Peyer's patch (tissue), 4 donors: ENCODE results near the gene CEBPG.

Experiments used
- POLR2A ChIP-seq, 2 donors: fragments of 450-650 bp; IDR thresholded peaks; one replicate each; pipeline ENCODE4 v1.5.1; 2017; ENCODE audit warnings: antibody characterized with exemption in 2 of 2, mild to moderate bottlenecking in 2 of 2, moderate library complexity in 2 of 2
- TF ChIP-seq, protein P1 (sequence below), 6 experiments: fragments of 450-650 bp in 4 of 6; fragments of 200-600 bp in 2 of 6; sonication (generic) in 1 of 6; IDR thresholded peaks; one replicate each; pipeline ENCODE4 v1.5.1; 2017 to 2019; ENCODE audit warnings: antibody characterized with exemption in 6 of 6, mild to moderate bottlenecking in 3 of 6, moderate library complexity in 1 of 6

DNA sequence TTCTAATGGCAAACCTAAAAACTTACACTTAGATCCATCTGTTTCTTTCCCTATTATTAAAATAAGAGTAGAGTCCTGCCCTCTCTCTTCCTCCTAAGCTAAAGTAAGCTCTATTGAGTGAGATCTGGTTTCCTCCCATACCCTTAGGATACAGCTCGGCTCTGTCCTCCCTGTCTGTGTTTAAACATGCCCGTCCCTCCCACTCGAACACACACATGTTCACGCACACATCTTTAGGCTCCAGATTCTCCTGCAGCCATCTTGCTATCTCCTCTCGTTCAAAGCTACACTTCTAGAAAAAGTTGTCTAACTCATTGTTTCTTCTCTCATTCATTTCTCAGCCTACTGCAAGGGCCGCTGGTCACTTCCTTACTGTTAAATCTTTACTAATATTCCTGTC lies 15.1 kb upstream of the CEBPG start:
- TF ChIP-seq, protein P1, sequence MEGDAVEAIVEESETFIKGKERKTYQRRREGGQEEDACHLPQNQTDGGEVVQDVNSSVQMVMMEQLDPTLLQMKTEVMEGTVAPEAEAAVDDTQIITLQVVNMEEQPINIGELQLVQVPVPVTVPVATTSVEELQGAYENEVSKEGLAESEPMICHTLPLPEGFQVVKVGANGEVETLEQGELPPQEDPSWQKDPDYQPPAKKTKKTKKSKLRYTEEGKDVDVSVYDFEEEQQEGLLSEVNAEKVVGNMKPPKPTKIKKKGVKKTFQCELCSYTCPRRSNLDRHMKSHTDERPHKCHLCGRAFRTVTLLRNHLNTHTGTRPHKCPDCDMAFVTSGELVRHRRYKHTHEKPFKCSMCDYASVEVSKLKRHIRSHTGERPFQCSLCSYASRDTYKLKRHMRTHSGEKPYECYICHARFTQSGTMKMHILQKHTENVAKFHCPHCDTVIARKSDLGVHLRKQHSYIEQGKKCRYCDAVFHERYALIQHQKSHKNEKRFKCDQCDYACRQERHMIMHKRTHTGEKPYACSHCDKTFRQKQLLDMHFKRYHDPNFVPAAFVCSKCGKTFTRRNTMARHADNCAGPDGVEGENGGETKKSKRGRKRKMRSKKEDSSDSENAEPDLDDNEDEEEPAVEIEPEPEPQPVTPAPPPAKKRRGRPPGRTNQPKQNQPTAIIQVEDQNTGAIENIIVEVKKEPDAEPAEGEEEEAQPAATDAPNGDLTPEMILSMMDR (IDR thresholded peaks at IDR 0.05) = no peak
- TF ChIP-seq POLR2A (IDR thresholded peaks at IDR 0.05) = no peak
